ENCODE data around the gene RAET1L. TPM values are rescaled to one million over a fixed set of nuclear protein-coding genes. Genes with fewer than 3 reads are reported as not detected.
"Not testable (repeated sequence)": the region's sequence is repeated elsewhere in the genome, so short reads cannot be mapped to it uniquely, and the experiment has no call there.

The RAET1L gene
- total RNA-seq, 3 donors from 2014 or later (not counting 1 experiment from before 2014, with no cell fraction given), result not detected

GRCh38 chr6:150017186-150017521 lies 8.2 kb downstream of the RAET1L start:
- WGBS (ENCODE audit: insufficient coverage), result 10% methylated on average over 5 of the region's 5 CpGs
- H3K27ac ChIP-seq (ENCODE audit: low read length); H3K4me3 Mint-ChIP-seq; DNase-seq; H3K4me3 ChIP-seq (ENCODE audit: low read length); ATAC-seq; H3K9me3 ChIP-seq (ENCODE audit: control insufficient read depth, insufficient read depth, low read length); H3K36me3 ChIP-seq (ENCODE audit: control insufficient read depth, insufficient read depth, low read length); H3K27ac Mint-ChIP-seq; H3K9me3 Mint-ChIP-seq; H3K36me3 Mint-ChIP-seq: not testable (repeated sequence)
- H3K27me3 Mint-ChIP-seq (ENCODE audit: low read depth in 2 of 2), result peaks cover 58 to 61% of the 10 kb centered on the region in 2 donors
- peaks cover 37% of the 10 kb centered on the region for H3K27me3 ChIP-seq (ENCODE audit: control insufficient read depth, insufficient read depth, low read length)
- intact Hi-C loops (cut with micrococcal nuclease), result loop anchor here (1.0 kb wide), 2 partner anchors 83 to 183 kb away; no protein-coding TSS in a partner anchor
- TF ChIP-seq CTCF (IDR thresholded peaks at IDR 0.05), result peak; percentile 16
- peaks cover 11% of the 10 kb centered on the region for H3K4me1 ChIP-seq (ENCODE audit: control insufficient read depth, insufficient read depth, low read length)
- peaks cover 10 to 11% of the 10 kb centered on the region in 2 donors for H3K4me1 Mint-ChIP-seq

- DNase-seq (peak in 1 of 2 donors; percentile 86), ATAC-seq (peak; percentile 71 to 84 (median 80))
- 21% methylated on average over 6 of the region's 6 CpGs for WGBS (ENCODE audit: insufficient coverage)
- intact Hi-C loops (cut with micrococcal nuclease), result loop anchor here (1.0 kb wide), 2 partner anchors 82 to 182 kb away; no protein-coding TSS in a partner anchor
- no peaks in the 10 kb centered on the region for H3K9me3 Mint-ChIP-seq
- peaks cover 10 to 11% of the 10 kb centered on the region in 2 donors for H3K4me1 Mint-ChIP-seq
- no peaks in the 10 kb centered on the region for H3K36me3 Mint-ChIP-seq
- no peak overlapping the region for H3K27ac Mint-ChIP-seq
- no peak overlapping the region for H3K4me3 ChIP-seq (ENCODE audit: low read length)
- peaks cover 59 to 61% of the 10 kb centered on the region in 2 donors for H3K27me3 Mint-ChIP-seq (ENCODE audit: low read depth in 2 of 2)
- no peaks in the 10 kb centered on the region for H3K36me3 ChIP-seq (ENCODE audit: control insufficient read depth, insufficient read depth, low read length)
- H3K9me3 ChIP-seq (ENCODE audit: control insufficient read depth, insufficient read depth, low read length), result no peaks in the 10 kb centered on the region
- H3K27ac ChIP-seq (ENCODE audit: low read length), result no peak overlapping the region
- H3K27me3 ChIP-seq (ENCODE audit: control insufficient read depth, insufficient read depth, low read length), result peaks cover 39% of the 10 kb centered on the region
- no peak overlapping the region for H3K4me3 Mint-ChIP-seq
- TF ChIP-seq CTCF (IDR thresholded peaks at IDR 0.05), result peak; percentile 67
- H3K4me1 ChIP-seq (ENCODE audit: control insufficient read depth, insufficient read depth, low read length), result peaks cover 11% of the 10 kb centered on the region
These were observed 8.8 kb downstream of the RAET1L start for GRCh38 chr6:150016324-150017185.

- H3K9me3 Mint-ChIP-seq; intact Hi-C loops (cut with micrococcal nuclease); H3K9me3 ChIP-seq (ENCODE audit: control insufficient read depth, insufficient read depth, low read length); H3K36me3 Mint-ChIP-seq; H3K4me3 ChIP-seq (ENCODE audit: low read length); H3K27ac ChIP-seq (ENCODE audit: low read length); H3K36me3 ChIP-seq (ENCODE audit: control insufficient read depth, insufficient read depth, low read length); H3K4me3 Mint-ChIP-seq: not testable (repeated sequence)
- Mint-ChIP-seq H3K27me3 (ENCODE audit: low read depth in 2 of 2) (peaks cover 60 to 70% of the 10 kb centered on the region in 2 donors), H3K4me1 (peaks cover 10 to 11% of the 10 kb centered on the region in 2 donors), H3K27ac (peak overlapping the region in 1 of 2 donors; percentile 52)
- peak in 1 of 2 donors; percentile 69 for DNase-seq
- H3K4me1 ChIP-seq (ENCODE audit: control insufficient read depth, insufficient read depth, low read length), result peaks cover 11% of the 10 kb centered on the region
- WGBS (ENCODE audit: insufficient coverage), result 3% methylated on average over 15 of the region's 15 CpGs
- peak; percentile 51 to 77 (median 70) for ATAC-seq
- H3K27me3 ChIP-seq (ENCODE audit: control insufficient read depth, insufficient read depth, low read length), result peaks cover 42% of the 10 kb centered on the region
These were observed 9.9 kb downstream of the RAET1L start for GRCh38 chr6:150015281-150016001.

GRCh38 chr6:150014623-150015280 lies 10.6 kb downstream of the RAET1L start:
- Mint-ChIP-seq H3K27me3 (ENCODE audit: low read depth in 2 of 2) (peaks cover 64 to 77% of the 10 kb centered on the region in 2 donors), H3K4me1 (peaks cover 10 to 11% of the 10 kb centered on the region in 2 donors), H3K27ac (peak overlapping the region in 1 of 2 donors; percentile 52)
- DNase-seq; H3K9me3 Mint-ChIP-seq; ATAC-seq; H3K36me3 Mint-ChIP-seq; H3K4me3 Mint-ChIP-seq; intact Hi-C loops (cut with micrococcal nuclease); H3K27ac ChIP-seq (ENCODE audit: low read length); H3K4me3 ChIP-seq (ENCODE audit: low read length); H3K36me3 ChIP-seq (ENCODE audit: control insufficient read depth, insufficient read depth, low read length); H3K9me3 ChIP-seq (ENCODE audit: control insufficient read depth, insufficient read depth, low read length): not testable (repeated sequence)
- peaks cover 48% of the 10 kb centered on the region for H3K27me3 ChIP-seq (ENCODE audit: control insufficient read depth, insufficient read depth, low read length)
- H3K4me1 ChIP-seq (ENCODE audit: control insufficient read depth, insufficient read depth, low read length), result peaks cover 11% of the 10 kb centered on the region
- no CpG with 5 or more reads among the region's 50 CpGs for WGBS (ENCODE audit: insufficient coverage)

- peak overlapping the region in 1 of 2 donors; percentile 43 for H3K27ac Mint-ChIP-seq
- DNase-seq; H3K9me3 Mint-ChIP-seq; H3K36me3 Mint-ChIP-seq; intact Hi-C loops (cut with micrococcal nuclease); H3K9me3 ChIP-seq (ENCODE audit: control insufficient read depth, insufficient read depth, low read length); H3K27ac ChIP-seq (ENCODE audit: low read length); H3K4me3 ChIP-seq (ENCODE audit: low read length); H3K36me3 ChIP-seq (ENCODE audit: control insufficient read depth, insufficient read depth, low read length): not testable (repeated sequence)
- H3K4me1 Mint-ChIP-seq, result peaks cover 10 to 11% of the 10 kb centered on the region in 2 donors
- 7% methylated on average over 3 of the region's 24 CpGs for WGBS (ENCODE audit: insufficient coverage)
- Histone ChIP-seq H3K4me1 (ENCODE audit: control insufficient read depth, insufficient read depth, low read length) (peaks cover 11% of the 10 kb centered on the region), H3K27me3 (ENCODE audit: control insufficient read depth, insufficient read depth, low read length) (peaks cover 49% of the 10 kb centered on the region)
- peak in 1 of 3 donors; percentile 19 for ATAC-seq
- peak overlapping the region; percentile 70 for H3K4me3 Mint-ChIP-seq
- peaks cover 60 to 77% of the 10 kb centered on the region in 2 donors for H3K27me3 Mint-ChIP-seq (ENCODE audit: low read depth in 2 of 2)
These were observed 11.3 kb downstream of the RAET1L start for GRCh38 chr6:150013785-150014622.

Measured in natural killer cell (primary cell).